ENCODE results near the gene CMIP. TPM values are rescaled to one million over a fixed set of nuclear protein-coding genes. Genes with fewer than 3 reads are reported as not detected.

Gene CMIP
- polyA plus RNA-seq, 3 donors = 0.85 to 61.9 (median 0.93) TPM

DNA sequence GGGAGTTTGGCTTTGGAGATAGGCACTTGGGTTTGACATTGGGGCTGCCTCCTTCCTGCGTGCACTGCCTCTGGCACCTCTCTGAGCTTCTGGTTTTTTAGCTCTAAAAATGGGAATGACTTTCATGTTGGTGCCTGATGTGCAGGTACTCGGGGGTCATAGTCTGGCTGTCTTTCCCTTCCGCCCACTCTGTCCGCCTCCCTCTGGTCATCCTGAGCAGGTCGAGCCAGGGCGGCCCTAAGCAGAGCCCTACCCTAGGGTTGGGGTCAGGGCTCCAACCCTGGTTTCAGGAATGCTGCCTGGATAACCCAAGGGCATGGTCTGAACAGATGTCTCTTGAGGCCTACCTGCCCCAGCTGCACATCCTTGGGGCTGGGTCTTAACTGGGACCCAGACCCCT is 64.8 kb downstream of the CMIP start:
- Histone ChIP-seq H3K79me2 (ENCODE audit: insufficient read depth, low read length) (peaks cover 100% of the 10 kb centered on the region), H3K27ac (ENCODE audit: low read depth in 1 of 2, low read length in 2 of 2) (peak overlapping the region in 1 of 2 donors; percentile 31), H3K9me3 (replicated peaks in 1 of 2; ENCODE audit: control insufficient read depth in 1 of 2, insufficient read depth in 1 of 2, low read length in 2 of 2) (no peaks in the 10 kb centered on the region), H3K9ac (ENCODE audit: insufficient read depth, low read length, poor library complexity, severe bottlenecking) (no peak overlapping the region), H3K4me3 (replicated peaks in 1 of 3; ENCODE audit: low read depth in 2 of 3, low read length in 3 of 3) (no peak overlapping the region), H3K4me2 (replicated peaks; ENCODE audit: extremely low read depth, low read length, poor library complexity, severe bottlenecking) (no peak overlapping the region), H3K4me1 (ENCODE audit: control insufficient read depth in 1 of 2, insufficient read depth in 2 of 2, low read length in 2 of 2) (peaks cover 53 to 65% of the 10 kb centered on the region in 2 donors), H3K27me3 (ENCODE audit: control insufficient read depth in 2 of 2, insufficient read depth in 2 of 2, low read length in 2 of 2) (no peaks in the 10 kb centered on the region), H4K20me1 (ENCODE audit: insufficient read depth, low read length) (peaks cover 100% of the 10 kb centered on the region), H2AFZ (ENCODE audit: insufficient read depth, low read depth, low read length, poor library complexity, severe bottlenecking) (no peak overlapping the region), H3K36me3 (replicated peaks in 1 of 2; ENCODE audit: control insufficient read depth in 1 of 2, insufficient read depth in 2 of 2, low read length in 2 of 2) (peaks cover 0 to 16% of the 10 kb centered on the region in 2 donors)
- peaks cover 0 to 2% (median 0%) of the 10 kb centered on the region in 7 donors for H3K9me3 Mint-ChIP-seq
- H3K27me3 Mint-ChIP-seq (ENCODE audit: low read depth in 3 of 3) = no peaks in the 10 kb centered on the region
- intact Hi-C loops (cut with micrococcal nuclease) = no loop called here
- 97% methylated on average over 6 of the region's 6 CpGs for WGBS (ENCODE audit: insufficient coverage)
- H3K4me1 Mint-ChIP-seq = peaks cover 72% of the 10 kb centered on the region
- peaks cover 18 to 29% of the 10 kb centered on the region in 2 donors for H3K36me3 Mint-ChIP-seq
- no peak overlapping the region for H3K4me3 Mint-ChIP-seq
- TF ChIP-seq, protein P1, sequence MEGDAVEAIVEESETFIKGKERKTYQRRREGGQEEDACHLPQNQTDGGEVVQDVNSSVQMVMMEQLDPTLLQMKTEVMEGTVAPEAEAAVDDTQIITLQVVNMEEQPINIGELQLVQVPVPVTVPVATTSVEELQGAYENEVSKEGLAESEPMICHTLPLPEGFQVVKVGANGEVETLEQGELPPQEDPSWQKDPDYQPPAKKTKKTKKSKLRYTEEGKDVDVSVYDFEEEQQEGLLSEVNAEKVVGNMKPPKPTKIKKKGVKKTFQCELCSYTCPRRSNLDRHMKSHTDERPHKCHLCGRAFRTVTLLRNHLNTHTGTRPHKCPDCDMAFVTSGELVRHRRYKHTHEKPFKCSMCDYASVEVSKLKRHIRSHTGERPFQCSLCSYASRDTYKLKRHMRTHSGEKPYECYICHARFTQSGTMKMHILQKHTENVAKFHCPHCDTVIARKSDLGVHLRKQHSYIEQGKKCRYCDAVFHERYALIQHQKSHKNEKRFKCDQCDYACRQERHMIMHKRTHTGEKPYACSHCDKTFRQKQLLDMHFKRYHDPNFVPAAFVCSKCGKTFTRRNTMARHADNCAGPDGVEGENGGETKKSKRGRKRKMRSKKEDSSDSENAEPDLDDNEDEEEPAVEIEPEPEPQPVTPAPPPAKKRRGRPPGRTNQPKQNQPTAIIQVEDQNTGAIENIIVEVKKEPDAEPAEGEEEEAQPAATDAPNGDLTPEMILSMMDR (IDR thresholded peaks at IDR 0.05) = no peak
- no peak for DNase-seq
- peak overlapping the region in 3 of 7 donors; percentile 42 to 77 (median 63) for H3K27ac Mint-ChIP-seq

GRCh38 chr16:81510016-81510415 is 65.4 kb downstream of the CMIP start:
- Mint-ChIP-seq H3K27me3 (ENCODE audit: low read depth in 3 of 3) (no peaks in the 10 kb centered on the region), H3K4me1 (peaks cover 72% of the 10 kb centered on the region), H3K36me3 (peaks cover 18 to 33% of the 10 kb centered on the region in 2 donors), H3K9me3 (peaks cover 0 to 2% (median 0%) of the 10 kb centered on the region in 7 donors), H3K27ac (peak overlapping the region in 3 of 7 donors; percentile 30 to 69 (median 42)), H3K4me3 (no peak overlapping the region)
- Histone ChIP-seq H3K4me3 (replicated peaks in 1 of 3; ENCODE audit: low read depth in 2 of 3, low read length in 3 of 3) (no peak overlapping the region), H3K27ac (ENCODE audit: low read depth in 1 of 2, low read length in 2 of 2) (peak overlapping the region in 1 of 2 donors; percentile 31), H3K36me3 (replicated peaks in 1 of 2; ENCODE audit: control insufficient read depth in 1 of 2, insufficient read depth in 2 of 2, low read length in 2 of 2) (peaks cover 2 to 19% of the 10 kb centered on the region in 2 donors), H3K27me3 (ENCODE audit: control insufficient read depth in 2 of 2, insufficient read depth in 2 of 2, low read length in 2 of 2) (no peaks in the 10 kb centered on the region), H3K9me3 (replicated peaks in 1 of 2; ENCODE audit: control insufficient read depth in 1 of 2, insufficient read depth in 1 of 2, low read length in 2 of 2) (no peaks in the 10 kb centered on the region), H2AFZ (ENCODE audit: insufficient read depth, low read depth, low read length, poor library complexity, severe bottlenecking) (no peak overlapping the region), H3K4me2 (replicated peaks; ENCODE audit: extremely low read depth, low read length, poor library complexity, severe bottlenecking) (no peak overlapping the region), H3K79me2 (ENCODE audit: insufficient read depth, low read length) (peaks cover 100% of the 10 kb centered on the region), H3K9ac (ENCODE audit: insufficient read depth, low read length, poor library complexity, severe bottlenecking) (no peak overlapping the region), H4K20me1 (ENCODE audit: insufficient read depth, low read length) (peaks cover 100% of the 10 kb centered on the region), H3K4me1 (ENCODE audit: control insufficient read depth in 1 of 2, insufficient read depth in 2 of 2, low read length in 2 of 2) (peaks cover 49 to 61% of the 10 kb centered on the region in 2 donors)
- DNase-seq = no peak
- TF ChIP-seq, protein P1 (IDR thresholded peaks at IDR 0.05) = no peak
- intact Hi-C loops (cut with micrococcal nuclease) = loop anchor here in 1 of 2 donors (5.0 kb wide), 1 partner anchor 37 kb away; no protein-coding TSS in a partner anchor
- 89% methylated on average over 7 of the region's 10 CpGs for WGBS (ENCODE audit: insufficient coverage)

Data from CD14-positive monocyte (primary cell).